Activated T-cell treated with anti-CD3 and anti-CD28 coated beads, Interleukin-2, amount 50 U/mL, for 4 hours (primary cell): ENCODE measurements around the gene CX3CR1. TPM values are rescaled to one million over a fixed set of nuclear protein-coding genes. Genes with fewer than 3 reads are reported as not detected.

Source experiments
- ATAC-seq, 2 donors: fragments of 200-7000 bp; cut with Tn5 transposase; one replicate each; pipeline ENCODE4 v1.10.0; 2021
- DNase-seq: peaks from one replicate; pipeline ENCODE4 v3.0.0-alpha.2; 2020
- H3K27me3 Mint-ChIP-seq: one replicate; pipeline ENCODE4 v1.8.0; 2021; ENCODE audit warnings: low read depth, mixed read lengths
- H3K36me3 Mint-ChIP-seq: one replicate; pipeline ENCODE4 v1.8.0; 2022; ENCODE audit warnings: mixed read lengths; ENCODE audit not compliant: insufficient read depth
- H3K4me1 Mint-ChIP-seq: one replicate; pipeline ENCODE4 v1.8.0; 2021; ENCODE audit warnings: low read depth, mixed read lengths
- H3K4me3 Mint-ChIP-seq: one replicate; pipeline ENCODE4 v1.8.0; 2021; ENCODE audit warnings: mild to moderate bottlenecking, moderate library complexity, mixed read lengths
- H3K9me3 Mint-ChIP-seq: one replicate; pipeline ENCODE4 v1.8.0; 2021; ENCODE audit warnings: mixed read lengths
- total RNA-seq, 3 donors: library from RNA; stranded (reverse); gene quantifications; one replicate each; pipeline ENCODE4 v1.2.1, GENCODE V29; 2021

The CX3CR1 gene
- total RNA-seq, 3 donors from 2014 or later: 0.32 to 0.73 (median 0.40) TPM

DNA sequence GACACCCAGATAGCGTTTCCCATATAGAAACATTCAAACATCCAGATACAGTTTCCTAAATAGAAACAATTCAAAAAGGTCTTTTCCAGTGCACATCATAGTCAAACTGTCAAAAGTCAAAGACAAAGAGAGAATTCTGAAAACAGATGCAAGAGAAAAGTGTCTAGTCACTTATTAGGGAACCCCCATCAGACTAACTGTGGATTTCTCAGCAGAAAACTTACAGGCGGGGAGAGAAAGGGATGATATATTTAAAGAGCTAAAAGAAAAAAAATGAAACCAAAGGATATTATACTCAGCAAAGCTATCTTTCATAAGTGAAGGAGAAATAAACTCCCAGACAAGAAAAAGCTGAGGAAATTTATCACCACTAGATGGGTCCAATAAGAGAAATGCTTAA is 22.3 kb upstream of the CX3CR1 start:
- peaks cover 50% of the 10 kb centered on the region for H3K9me3 Mint-ChIP-seq

DNA sequence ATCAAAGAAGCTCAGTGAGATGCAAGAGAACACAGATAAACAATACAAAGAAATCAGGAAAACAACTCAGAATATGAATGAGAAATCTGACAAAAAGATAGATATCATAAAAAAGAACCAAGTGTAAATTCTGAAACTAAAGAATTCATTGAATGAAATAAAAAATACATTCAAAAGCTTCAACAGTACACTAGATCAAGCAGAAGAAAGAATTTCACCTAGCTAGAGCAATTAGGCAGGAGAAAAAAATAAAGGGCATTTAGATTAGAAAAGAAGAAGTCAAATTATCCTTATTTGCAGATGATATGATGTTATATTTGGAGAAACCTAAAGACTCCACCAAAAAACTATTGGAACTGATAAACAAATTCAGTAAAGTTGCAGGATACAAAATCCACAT is 19.4 kb upstream of the CX3CR1 start:
- Mint-ChIP-seq H3K4me3 (no peak overlapping the region), H3K9me3 (peaks cover 39% of the 10 kb centered on the region), H3K27me3 (peaks cover 14% of the 10 kb centered on the region), H3K4me1 (peaks cover 11% of the 10 kb centered on the region), H3K36me3 (peaks cover 8% of the 10 kb centered on the region)
- DNase-seq (no peak), ATAC-seq (no peak)

More for the DNA sequence above, 22.3 kb upstream of the CX3CR1 start:
- DNase-seq (no peak), ATAC-seq (no peak)
- peaks cover 8% of the 10 kb centered on the region for H3K36me3 Mint-ChIP-seq
- H3K4me3 Mint-ChIP-seq: no peak overlapping the region
- no peaks in the 10 kb centered on the region for H3K4me1 Mint-ChIP-seq
- peaks cover 25% of the 10 kb centered on the region for H3K27me3 Mint-ChIP-seq

DNA sequence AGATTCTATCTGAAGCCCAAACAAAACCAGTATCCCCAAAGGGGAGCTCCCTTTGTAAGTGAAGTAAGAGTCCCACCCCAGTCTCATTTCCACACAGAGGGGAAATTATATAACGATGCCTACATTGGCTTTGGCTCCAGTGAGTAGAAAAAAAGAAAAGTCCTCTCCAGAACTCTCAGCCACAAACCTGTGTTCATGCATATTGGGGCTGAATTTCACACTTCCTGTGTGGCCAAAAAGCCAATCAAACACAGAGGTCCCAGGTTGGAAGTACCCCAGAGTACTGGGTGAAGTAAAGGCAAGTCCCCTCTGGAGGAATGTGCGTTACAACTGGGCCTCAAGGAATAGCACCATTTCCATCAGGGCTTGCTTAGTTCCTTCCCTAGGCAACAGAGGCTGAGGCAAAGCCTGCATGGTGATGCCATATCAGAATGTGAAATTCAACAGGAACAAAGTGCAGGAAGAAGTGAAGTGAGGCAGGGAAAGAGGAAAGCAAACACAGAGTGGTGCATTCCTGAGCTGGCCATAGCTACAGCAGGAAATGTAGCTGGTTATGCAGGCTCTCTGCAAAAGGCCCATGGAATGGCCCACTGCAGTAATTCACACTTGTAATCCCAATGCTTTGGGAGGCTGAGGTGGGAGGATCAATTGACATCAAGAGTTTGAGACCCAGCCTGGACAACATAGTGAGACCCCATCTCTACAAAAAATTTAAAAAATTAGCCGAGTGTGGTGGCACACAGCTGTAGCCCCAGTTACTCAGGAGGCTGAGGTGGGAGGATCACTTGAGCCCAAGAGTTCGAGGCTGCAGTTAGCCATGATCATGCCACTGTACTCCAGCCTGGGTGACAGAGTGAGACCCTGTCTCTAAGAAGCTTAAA is 16.6 kb upstream of the CX3CR1 start:
- Mint-ChIP-seq H3K36me3 (peaks cover 6% of the 10 kb centered on the region), H3K4me3 (no peak overlapping the region), H3K4me1 (peaks cover 20% of the 10 kb centered on the region), H3K9me3 (peaks cover 26% of the 10 kb centered on the region), H3K27me3 (peaks cover 9% of the 10 kb centered on the region)
- ATAC-seq: no peak
- no peak for DNase-seq

DNA sequence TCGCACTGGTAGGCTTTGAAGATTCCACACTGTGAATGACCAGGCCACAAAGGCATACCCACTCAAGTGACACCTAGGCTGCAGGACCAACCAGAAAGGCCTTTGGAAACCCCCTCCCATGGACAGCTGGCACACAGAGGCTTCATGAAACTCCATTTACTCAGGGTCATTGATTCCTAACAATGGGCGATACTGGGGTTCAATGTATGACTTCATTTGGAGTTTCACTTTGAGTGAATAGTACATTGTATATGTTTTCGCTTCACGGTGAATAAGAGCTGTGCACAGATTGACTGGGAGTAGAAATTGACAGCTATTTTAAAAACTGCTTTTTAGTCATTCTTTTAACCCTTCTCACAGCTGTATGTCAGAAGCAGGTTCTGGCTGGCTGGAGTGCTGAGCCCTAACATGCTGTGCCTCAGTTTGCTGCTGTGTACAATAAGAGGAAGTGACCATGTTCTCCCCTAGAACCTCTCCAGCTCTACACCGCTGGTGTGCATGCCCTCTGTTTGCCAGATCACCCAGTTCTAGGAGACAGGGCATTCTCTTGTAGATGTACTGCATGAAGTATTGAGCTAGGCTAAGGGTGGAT is 15.4 kb upstream of the CX3CR1 start:
- Mint-ChIP-seq H3K4me3 (no peak overlapping the region), H3K9me3 (peaks cover 18% of the 10 kb centered on the region), H3K27me3 (peaks cover 8% of the 10 kb centered on the region), H3K36me3 (peaks cover 6% of the 10 kb centered on the region), H3K4me1 (peaks cover 22% of the 10 kb centered on the region)
- peak; percentile 55 to 59 for ATAC-seq
- no peak for DNase-seq

DNA sequence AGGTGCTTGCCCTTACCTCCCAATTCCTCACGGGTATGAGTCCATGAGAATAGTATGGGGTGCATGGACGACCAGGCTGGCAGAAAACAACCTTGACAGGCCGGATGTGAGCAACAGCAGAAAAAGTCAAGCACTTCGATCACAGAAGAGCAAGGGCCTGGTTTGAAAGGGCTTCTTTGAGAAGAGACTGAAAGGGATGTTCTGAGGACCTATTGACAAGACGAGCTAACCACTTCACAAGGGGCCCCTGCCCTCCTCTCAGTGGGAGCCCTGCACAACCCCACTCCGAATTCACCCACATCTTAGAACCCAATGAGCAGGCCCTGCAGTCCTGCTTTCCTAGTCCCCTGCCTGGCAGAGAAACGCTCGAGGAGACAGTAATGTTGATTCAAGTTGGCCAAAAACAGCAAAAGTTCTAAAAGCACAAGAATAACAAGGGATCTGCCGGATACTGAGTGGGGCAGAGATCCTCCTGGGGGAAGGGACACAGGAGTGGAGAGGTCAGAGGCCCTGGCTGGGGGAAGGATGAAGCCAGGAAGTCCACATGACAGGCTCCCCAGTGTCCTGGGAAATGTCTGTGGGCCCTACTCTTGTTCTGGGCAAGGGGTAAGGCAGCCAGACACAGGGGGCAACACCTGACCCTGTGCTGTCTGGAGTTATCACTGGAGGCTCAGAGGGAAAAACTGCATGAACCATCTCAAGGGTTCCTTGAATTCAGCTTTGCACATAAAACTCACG is 14.8 kb upstream of the CX3CR1 start:
- Mint-ChIP-seq H3K4me1 (peaks cover 26% of the 10 kb centered on the region), H3K9me3 (peaks cover 11% of the 10 kb centered on the region), H3K4me3 (no peak overlapping the region), H3K27me3 (peaks cover 3% of the 10 kb centered on the region), H3K36me3 (peaks cover 6% of the 10 kb centered on the region)
- peak; percentile 38 to 45 for ATAC-seq
- no peak for DNase-seq

DNA sequence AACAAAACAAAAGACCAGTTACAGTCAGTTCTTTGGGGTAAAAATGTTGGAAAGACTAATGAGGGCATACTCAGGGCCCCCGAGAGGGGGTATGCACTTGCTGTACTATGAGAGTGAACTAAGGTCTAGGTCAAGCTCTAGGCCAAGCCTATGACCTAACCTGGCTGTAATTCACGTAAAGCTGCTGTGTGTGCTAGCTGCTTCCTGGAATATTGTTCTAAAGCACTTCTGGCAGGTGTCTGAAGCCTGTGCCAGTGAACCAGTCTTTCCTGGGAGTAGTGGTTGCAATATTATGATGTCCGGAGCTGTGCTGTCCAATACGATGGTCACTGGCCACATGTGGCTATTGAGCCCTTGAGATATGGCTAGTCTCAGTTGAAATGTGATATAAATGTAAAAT is 13.1 kb upstream of the CX3CR1 start:
- Mint-ChIP-seq H3K4me3 (no peak overlapping the region), H3K4me1 (peaks cover 34% of the 10 kb centered on the region), H3K36me3 (no peaks in the 10 kb centered on the region), H3K9me3 (no peaks in the 10 kb centered on the region), H3K27me3 (no peaks in the 10 kb centered on the region)
- DNase-seq (no peak), ATAC-seq (no peak)

DNA sequence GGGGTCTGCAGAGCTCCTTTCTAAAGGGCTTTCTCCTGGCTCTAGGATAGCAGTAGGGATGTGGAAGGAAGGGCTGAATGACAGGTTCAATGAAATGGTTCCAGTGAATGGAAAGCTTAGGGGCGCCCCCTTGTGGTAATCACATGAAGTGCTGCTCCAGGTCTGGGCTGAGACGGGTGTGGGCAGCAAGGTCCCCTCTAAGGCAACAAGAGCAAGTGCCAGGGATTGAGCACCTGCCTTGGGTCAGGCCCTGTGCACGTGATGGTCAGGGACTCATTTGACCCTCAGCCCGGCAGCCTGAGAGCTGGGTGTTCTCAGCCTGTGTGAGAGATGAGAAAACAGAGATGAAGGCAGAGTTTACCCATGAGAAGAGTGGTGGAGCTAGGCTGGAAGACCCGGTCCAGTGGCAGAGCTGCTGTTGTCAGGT is 12.1 kb upstream of the CX3CR1 start:
- H3K27me3 Mint-ChIP-seq: no peaks in the 10 kb centered on the region
- H3K4me3 Mint-ChIP-seq: no peak overlapping the region
- DNase-seq (peak; percentile 72), ATAC-seq (peak; percentile 26 to 56)
- no peaks in the 10 kb centered on the region for H3K9me3 Mint-ChIP-seq
- H3K4me1 Mint-ChIP-seq: peaks cover 35% of the 10 kb centered on the region
- H3K36me3 Mint-ChIP-seq: no peaks in the 10 kb centered on the region

DNA sequence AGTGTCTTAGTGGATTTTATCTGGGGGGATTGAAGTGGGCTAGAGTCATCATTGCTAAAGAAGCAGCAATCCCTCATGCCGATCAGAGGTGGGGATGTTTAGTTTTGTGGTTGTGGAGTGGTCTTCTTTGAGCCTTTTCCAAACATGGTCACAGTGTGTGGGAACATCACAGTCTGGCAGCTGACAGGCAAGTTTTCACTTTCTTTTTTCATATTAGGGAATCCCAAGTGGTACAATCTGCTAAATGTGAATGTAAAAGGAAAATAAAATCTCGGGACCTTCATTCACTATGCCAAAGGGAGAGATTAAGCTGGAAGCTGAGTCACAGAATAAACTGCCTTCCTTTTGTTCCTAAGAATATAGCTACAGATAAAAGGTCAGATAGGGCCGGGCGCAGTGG is 10.4 kb upstream of the CX3CR1 start:
- H3K4me1 Mint-ChIP-seq: peaks cover 32% of the 10 kb centered on the region
- no peaks in the 10 kb centered on the region for H3K27me3 Mint-ChIP-seq
- H3K4me3 Mint-ChIP-seq: no peak overlapping the region
- H3K9me3 Mint-ChIP-seq: no peaks in the 10 kb centered on the region
- ATAC-seq (no peak), DNase-seq (no peak)
- no peaks in the 10 kb centered on the region for H3K36me3 Mint-ChIP-seq

DNA sequence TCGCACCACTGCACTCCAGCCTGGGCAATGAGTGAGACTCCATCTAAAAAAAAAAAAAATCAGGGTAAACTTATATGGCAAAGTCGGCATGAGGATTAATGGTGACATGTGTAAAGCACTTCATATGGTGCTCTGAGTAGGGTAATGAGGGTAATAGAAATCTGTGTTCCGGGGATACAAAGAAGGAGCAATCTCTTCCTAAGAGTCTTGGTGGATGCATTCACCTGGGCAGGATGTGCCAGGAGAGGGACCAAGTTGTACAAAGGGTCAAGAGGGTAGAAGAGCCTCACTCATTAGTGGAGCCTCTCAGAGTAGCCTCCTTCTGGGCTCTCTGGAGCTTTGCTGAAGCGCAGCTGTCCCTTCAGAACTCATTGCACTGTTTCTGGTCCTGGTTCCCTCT is 9.3 kb upstream of the CX3CR1 start:
- Mint-ChIP-seq H3K4me1 (peaks cover 28% of the 10 kb centered on the region), H3K36me3 (no peaks in the 10 kb centered on the region), H3K27me3 (no peaks in the 10 kb centered on the region), H3K9me3 (no peaks in the 10 kb centered on the region), H3K4me3 (no peak overlapping the region)
- DNase-seq (no peak), ATAC-seq (no peak)

DNA sequence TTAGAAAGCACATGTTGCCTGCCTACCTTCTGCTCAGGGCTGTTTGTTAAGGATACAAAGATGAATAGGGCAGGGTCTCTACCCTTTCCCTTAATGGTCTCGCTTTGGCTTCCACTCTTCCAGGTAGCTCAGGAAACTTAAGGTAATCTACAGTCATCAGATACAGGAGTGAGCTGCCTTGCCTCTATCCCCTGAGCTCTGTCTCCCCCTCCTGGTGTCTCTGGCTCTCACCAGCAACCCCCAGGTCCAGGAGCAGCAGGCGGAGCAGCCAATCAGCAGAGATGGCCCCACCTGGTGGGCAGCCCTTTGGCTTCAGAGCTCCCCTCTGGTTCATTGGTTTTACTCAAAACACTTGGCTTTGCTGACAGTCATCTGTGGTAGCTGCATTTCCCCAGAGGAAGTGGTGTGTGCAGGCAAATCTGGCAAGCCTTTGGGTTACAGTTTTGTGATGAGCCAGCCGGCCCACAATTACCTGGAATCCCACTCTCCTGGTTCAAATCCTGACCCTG is 8.5 kb upstream of the CX3CR1 start:
- Mint-ChIP-seq H3K4me1 (peaks cover 28% of the 10 kb centered on the region), H3K36me3 (no peaks in the 10 kb centered on the region), H3K9me3 (no peaks in the 10 kb centered on the region), H3K27me3 (no peaks in the 10 kb centered on the region), H3K4me3 (no peak overlapping the region)
- ATAC-seq (peak; percentile 93 to 98), DNase-seq (peak; percentile 75)

DNA sequence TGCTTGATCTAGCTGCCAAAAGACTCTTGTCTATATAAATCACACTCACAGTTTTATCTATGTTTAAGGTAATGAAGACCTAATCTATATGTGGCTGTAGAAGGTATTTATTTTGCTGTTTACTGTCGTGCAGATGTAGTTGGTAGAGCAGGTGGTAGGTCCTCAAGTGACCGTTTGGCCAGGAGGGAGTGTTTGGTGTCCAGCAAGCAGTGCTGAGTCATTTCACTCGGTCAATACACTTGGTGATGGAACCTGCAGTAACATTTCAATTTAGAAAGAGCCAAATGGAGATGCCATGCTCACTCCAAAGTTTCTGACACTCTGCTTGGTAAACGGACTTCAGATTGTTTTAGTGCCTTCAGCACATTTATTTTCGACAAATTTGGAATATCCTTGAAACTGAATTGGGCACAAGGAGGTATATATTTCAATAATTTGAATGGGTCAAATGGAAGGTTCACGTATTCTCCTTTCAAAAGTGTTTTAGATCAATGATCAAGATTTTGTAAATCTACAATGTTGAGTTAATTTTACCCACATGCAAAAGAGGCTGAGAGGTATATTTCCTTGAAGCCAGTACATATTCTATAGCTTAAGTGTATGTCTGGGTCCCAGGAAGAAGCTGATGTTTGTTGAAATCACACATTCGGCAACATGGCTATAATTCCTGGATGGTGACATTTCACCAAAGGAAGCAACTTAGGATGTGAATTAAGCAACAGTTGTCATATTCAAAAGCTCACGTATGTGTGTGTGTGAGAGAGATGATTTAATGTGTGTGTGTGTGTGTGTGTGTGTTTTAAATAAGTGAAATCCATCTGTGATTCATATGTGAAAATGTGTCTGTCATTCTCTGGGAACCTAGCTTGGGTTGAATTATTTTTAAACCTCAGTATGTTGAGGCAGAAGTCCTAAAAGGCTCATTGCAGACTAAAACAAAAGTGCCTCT is 7.7 kb upstream of the CX3CR1 start:
- Mint-ChIP-seq H3K4me3 (no peak overlapping the region), H3K27me3 (no peaks in the 10 kb centered on the region), H3K4me1 (peaks cover 25% of the 10 kb centered on the region), H3K9me3 (no peaks in the 10 kb centered on the region), H3K36me3 (no peaks in the 10 kb centered on the region)
- DNase-seq (no peak), ATAC-seq (no peak)

DNA sequence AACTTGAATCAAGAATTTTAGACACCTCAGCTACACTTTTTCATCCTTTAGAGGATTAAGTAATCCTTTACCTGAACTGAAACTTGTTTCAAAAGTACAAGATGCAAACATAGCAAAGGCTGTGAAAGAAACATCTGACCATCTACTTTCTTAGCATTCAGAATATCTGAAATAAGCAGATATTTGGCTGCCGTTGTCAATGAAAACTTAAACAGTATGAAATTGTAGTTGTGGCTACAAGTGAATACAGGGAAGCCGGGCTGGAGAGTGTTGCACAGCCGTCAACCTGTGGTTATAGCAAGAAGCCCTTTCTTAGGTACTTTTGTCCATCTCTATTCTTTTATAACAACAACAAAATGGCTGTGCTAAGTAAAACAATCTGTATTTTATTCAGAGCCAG is 6.9 kb upstream of the CX3CR1 start:
- Mint-ChIP-seq H3K36me3 (no peaks in the 10 kb centered on the region), H3K9me3 (no peaks in the 10 kb centered on the region), H3K27me3 (no peaks in the 10 kb centered on the region), H3K4me1 (peaks cover 22% of the 10 kb centered on the region), H3K4me3 (no peak overlapping the region)
- DNase-seq (no peak), ATAC-seq (no peak)

DNA sequence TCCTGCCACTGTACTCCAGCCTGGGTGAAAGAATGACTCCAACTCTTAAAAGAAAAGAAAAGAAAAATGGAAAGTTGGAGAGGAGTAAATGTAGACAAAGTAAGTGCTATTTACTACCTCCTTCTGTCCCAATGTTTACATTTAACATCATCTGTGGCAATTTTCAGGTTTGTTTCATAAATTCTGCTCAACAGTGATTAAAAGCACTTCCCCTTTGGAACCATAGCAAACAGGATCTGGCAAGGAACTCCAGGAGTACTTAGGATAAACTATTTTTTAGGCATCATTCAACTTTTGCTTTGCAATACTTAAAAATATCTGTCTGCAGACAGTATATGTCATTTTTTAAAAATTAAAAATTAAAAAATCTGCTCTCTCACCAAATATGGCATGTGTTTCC is 5.5 kb upstream of the CX3CR1 start:
- DNase-seq (no peak), ATAC-seq (no peak)
- Mint-ChIP-seq H3K9me3 (no peaks in the 10 kb centered on the region), H3K27me3 (no peaks in the 10 kb centered on the region), H3K4me1 (peaks cover 25% of the 10 kb centered on the region), H3K36me3 (no peaks in the 10 kb centered on the region), H3K4me3 (no peak overlapping the region)
